Fibroblast of pulmonary artery (primary cell): ENCODE data around the gene IRAK3.
A peak's percentile ranks its signal among the peaks of the same experiment; 100 is the strongest.

Source experiments
- DNase-seq: peaks from one replicate; pipeline ENCODE4 v3.0.0-alpha.2; 2010; ENCODE audit warnings: low read depth
- H3K4me3 ChIP-seq: replicated peaks from 2 replicates; pipeline ENCODE4 v1.5.1; 2011; ENCODE audit warnings: low read depth, mild to moderate bottlenecking, control low read depth, low read length, moderate library complexity
- TF ChIP-seq, protein P1 (sequence below): IDR thresholded peaks from 2 replicates; pipeline ENCODE4 v1.5.1; 2011; ENCODE audit warnings: mild to moderate bottlenecking, control low read depth, low read length, inconsistent platforms; ENCODE audit errors: missing control alignments

The IRAK3 gene, protein sequence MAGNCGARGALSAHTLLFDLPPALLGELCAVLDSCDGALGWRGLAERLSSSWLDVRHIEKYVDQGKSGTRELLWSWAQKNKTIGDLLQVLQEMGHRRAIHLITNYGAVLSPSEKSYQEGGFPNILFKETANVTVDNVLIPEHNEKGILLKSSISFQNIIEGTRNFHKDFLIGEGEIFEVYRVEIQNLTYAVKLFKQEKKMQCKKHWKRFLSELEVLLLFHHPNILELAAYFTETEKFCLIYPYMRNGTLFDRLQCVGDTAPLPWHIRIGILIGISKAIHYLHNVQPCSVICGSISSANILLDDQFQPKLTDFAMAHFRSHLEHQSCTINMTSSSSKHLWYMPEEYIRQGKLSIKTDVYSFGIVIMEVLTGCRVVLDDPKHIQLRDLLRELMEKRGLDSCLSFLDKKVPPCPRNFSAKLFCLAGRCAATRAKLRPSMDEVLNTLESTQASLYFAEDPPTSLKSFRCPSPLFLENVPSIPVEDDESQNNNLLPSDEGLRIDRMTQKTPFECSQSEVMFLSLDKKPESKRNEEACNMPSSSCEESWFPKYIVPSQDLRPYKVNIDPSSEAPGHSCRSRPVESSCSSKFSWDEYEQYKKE

DNA sequence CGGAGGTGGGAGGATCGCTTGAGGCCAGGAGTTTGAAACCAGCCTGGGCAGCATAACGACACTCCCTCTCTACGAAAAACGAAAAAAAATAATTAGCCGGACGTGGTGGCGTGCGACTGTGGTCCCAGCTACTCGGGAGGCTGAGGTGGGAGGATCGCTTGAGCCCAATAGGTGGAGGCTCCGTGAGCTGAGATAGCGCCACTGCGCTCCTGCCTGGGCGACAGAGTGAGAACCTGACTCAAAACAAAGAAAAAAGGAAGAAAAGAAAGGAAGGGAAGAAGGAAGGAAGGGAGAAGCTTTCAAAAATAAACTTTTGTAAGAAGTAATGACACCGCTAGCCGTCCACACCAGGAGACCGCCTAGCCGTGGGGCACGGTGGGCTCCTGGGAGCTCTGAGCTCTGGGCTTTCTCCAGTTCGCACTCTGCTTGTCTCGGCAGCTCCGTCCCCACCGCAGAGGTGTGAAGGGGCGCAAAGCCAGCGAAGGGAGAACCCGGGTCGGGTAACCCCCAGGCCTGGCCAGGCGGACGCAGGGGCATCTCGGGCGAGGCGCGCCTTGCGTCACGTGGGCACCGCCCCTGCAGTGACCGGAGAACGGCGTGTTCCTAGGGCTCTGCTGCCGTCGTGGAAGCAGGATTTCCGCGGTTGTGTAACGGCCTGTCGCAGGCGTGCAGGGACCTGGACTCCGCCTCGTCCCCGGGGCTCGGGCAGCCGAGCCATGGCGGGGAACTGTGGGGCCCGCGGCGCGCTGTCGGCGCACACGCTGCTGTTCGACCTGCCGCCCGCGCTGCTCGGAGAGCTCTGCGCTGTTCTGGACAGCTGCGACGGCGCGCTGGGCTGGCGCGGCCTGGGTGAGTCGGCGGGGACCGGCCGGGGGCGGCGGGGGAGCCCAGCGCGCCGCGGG, at the start of gene IRAK3:
TSS of gene IRAK3 (plus strand) at position 631 of the 902 bp plus-strand sequence. CDS start at position 717, 86 bp downstream.
- peak; percentile 82 for DNase-seq
- TF ChIP-seq, protein P1, sequence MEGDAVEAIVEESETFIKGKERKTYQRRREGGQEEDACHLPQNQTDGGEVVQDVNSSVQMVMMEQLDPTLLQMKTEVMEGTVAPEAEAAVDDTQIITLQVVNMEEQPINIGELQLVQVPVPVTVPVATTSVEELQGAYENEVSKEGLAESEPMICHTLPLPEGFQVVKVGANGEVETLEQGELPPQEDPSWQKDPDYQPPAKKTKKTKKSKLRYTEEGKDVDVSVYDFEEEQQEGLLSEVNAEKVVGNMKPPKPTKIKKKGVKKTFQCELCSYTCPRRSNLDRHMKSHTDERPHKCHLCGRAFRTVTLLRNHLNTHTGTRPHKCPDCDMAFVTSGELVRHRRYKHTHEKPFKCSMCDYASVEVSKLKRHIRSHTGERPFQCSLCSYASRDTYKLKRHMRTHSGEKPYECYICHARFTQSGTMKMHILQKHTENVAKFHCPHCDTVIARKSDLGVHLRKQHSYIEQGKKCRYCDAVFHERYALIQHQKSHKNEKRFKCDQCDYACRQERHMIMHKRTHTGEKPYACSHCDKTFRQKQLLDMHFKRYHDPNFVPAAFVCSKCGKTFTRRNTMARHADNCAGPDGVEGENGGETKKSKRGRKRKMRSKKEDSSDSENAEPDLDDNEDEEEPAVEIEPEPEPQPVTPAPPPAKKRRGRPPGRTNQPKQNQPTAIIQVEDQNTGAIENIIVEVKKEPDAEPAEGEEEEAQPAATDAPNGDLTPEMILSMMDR: no peak
- H3K4me3 ChIP-seq: peak within 1 kb of the TSS; percentile 61

DNA sequence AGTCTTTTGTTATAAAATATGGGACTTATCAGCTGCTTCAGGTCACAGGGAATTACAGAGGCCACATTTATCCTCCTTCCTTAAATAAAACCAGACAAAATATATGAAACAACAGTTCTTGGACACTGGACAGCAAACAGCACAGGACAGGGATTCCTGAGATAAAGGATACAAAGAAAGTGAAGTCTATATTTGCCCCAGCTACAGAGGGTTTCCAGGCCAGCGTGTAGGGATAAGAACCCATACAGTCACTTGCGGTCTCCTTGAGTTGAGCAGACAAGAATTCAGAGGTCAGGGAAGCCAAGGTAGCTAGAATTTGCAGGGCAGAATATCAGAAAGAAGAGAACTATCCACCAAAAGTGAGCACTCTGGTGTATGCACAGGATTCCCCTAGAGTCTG, 49.7 kb upstream of the IRAK3 start:
- no peak overlapping the region for H3K4me3 ChIP-seq
- TF ChIP-seq, protein P1: no peak
- DNase-seq: no peak

DNA sequence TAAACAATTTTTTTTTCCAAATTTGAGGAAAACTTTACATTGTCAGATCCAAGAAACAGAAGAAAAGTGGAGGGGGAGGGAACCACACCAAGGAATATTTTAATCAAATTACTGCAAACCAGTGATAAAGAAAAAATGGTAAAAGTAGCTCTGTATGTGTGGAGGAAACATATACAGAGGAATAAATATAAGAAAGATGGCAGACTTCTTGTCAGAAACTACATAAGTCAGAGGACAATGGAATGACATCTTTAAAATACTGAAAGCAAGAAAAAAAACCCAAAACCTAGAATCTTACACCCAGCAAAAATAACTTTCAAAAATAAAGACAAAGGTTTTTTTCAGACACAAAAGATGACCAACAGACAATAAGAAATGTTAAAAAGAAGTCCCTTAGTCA, 48.3 kb upstream of the IRAK3 start:
- TF ChIP-seq, protein P1: no peak
- no peak for DNase-seq
- H3K4me3 ChIP-seq: no peak overlapping the region

DNA sequence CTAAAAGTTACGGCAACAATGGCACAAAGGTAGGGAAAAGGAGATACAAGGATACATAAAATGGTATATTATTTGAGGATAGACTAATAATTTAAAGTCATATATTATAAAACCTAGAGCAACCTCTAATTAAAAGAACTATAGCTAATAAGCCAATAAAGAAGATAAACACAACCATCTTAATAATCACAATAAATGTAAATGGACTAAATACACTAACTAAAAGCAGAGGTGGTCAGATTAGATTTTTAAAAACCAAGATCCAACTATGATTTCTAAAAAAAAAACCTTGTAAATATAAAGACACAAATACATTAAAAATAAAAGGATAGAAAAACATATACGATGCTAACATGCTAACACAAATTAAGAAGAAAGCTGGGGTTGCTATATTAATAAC, 47.7 kb upstream of the IRAK3 start:
- H3K4me3 ChIP-seq: no peak overlapping the region
- DNase-seq: no peak
- TF ChIP-seq, protein P1: no peak

GRCh38 chr12:66142826-66143225, 46.2 kb upstream of the IRAK3 start:
- H3K4me3 ChIP-seq: no peak overlapping the region
- DNase-seq: no peak
- TF ChIP-seq, protein P1: no peak

GRCh38 chr12:66143868-66144267, 45.1 kb upstream of the IRAK3 start:
- DNase-seq: no peak
- H3K4me3 ChIP-seq: no peak overlapping the region

More at GRCh38 chr12:66143868-66144267, 45.1 kb upstream of the IRAK3 start:
- TF ChIP-seq, protein P1: no peak
